ENCODE results near the gene ARFGEF2. TPM values are rescaled to one million over a fixed set of nuclear protein-coding genes. Genes with fewer than 3 reads are reported as not detected.
"Not testable (repeated sequence)": the region's sequence is repeated elsewhere in the genome, so short reads cannot be mapped to it uniquely, and the experiment has no call there.

Gene ARFGEF2
- total RNA-seq, 1 donor from 2014 or later = 27.5 TPM

GRCh38 chr20:49006446-49006980, 85.0 kb downstream of the ARFGEF2 start:
- no peak for DNase-seq

GRCh38 chr20:49009899-49010631, 88.6 kb downstream of the ARFGEF2 start:
- no peak for DNase-seq

GRCh38 chr20:49024220-49024619, 102.7 kb downstream of the ARFGEF2 start:
- no peak for DNase-seq

GRCh38 chr20:49028177-49028576, 106.7 kb downstream of the ARFGEF2 start:
- not testable (repeated sequence) for DNase-seq

GRCh38 chr20:49028684-49029083, 107.2 kb downstream of the ARFGEF2 start:
- no peak for DNase-seq

- DNase-seq = no peak
Observed at GRCh38 chr20:49029203-49029602, 107.7 kb downstream of the ARFGEF2 start.

- DNase-seq = no peak
Observed at GRCh38 chr20:49030954-49031619, 109.6 kb downstream of the ARFGEF2 start.

- DNase-seq = no peak
Observed at GRCh38 chr20:49032455-49032854, 110.9 kb downstream of the ARFGEF2 start.

GRCh38 chr20:49034070-49034732, 112.7 kb downstream of the ARFGEF2 start:
- DNase-seq = no peak

- no peak for DNase-seq
Observed at GRCh38 chr20:49037962-49038387, 116.5 kb downstream of the ARFGEF2 start.

GRCh38 chr20:49039854-49040253, 118.3 kb downstream of the ARFGEF2 start:
- no peak for DNase-seq

GRCh38 chr20:49043000-49043399, 121.5 kb downstream of the ARFGEF2 start:
- no peak for DNase-seq

- no peak for DNase-seq
Observed at GRCh38 chr20:49045440-49046086, 124.1 kb downstream of the ARFGEF2 start.

- DNase-seq = peak; percentile 93
Observed at GRCh38 chr20:49046087-49046900, 124.8 kb downstream of the ARFGEF2 start, which contains the start of gene CSE1L. Gene CSE1L (plus strand): TSS chr20:49046312. CDS start chr20:49058464, 12,152 bp downstream.

GRCh38 chr20:49052334-49052733, 130.8 kb downstream of the ARFGEF2 start:
- no peak for DNase-seq

- no peak for DNase-seq
Observed at GRCh38 chr20:49054056-49054643, 132.6 kb downstream of the ARFGEF2 start.

- DNase-seq = no peak
Observed at GRCh38 chr20:49063279-49063678, 141.8 kb downstream of the ARFGEF2 start.

GRCh38 chr20:49074521-49074920, 153.0 kb downstream of the ARFGEF2 start:
- DNase-seq = no peak

GRCh38 chr20:49078310-49078709, 156.8 kb downstream of the ARFGEF2 start:
- no peak for DNase-seq

GRCh38 chr20:49082295-49082694, 160.8 kb downstream of the ARFGEF2 start:
- not testable (repeated sequence) for DNase-seq
